G401 (cell line): ENCODE results near the gene COL21A1. TPM values are rescaled to one million over a fixed set of nuclear protein-coding genes. Genes with fewer than 3 reads are reported as not detected.
"Not testable (repeated sequence)": the region's sequence is repeated elsewhere in the genome, so short reads cannot be mapped to it uniquely, and the experiment has no call there.

Experiments
- DNase-seq: peaks from one replicate; pipeline ENCODE4 v3.0.0-alpha.2; 2015; ENCODE audit warnings: low spot score
- in situ Hi-C: cut with HindIII; loops from 2 replicates; pipeline ENCODE4 v1.10.0; 2016; ENCODE audit warnings: low sequenced_read_pairs, mixed read lengths
- total RNA-seq: library from RNA; depleted of rRNA; stranded (reverse); fragments of >200 nt; shearing (Covaris generic); gene quantifications from 2 replicates; pipeline ENCODE4 v1.2.3, GENCODE V29; 2014

Gene COL21A1
- total RNA-seq, 1 experiment from 2014 or later, result not detected

DNA sequence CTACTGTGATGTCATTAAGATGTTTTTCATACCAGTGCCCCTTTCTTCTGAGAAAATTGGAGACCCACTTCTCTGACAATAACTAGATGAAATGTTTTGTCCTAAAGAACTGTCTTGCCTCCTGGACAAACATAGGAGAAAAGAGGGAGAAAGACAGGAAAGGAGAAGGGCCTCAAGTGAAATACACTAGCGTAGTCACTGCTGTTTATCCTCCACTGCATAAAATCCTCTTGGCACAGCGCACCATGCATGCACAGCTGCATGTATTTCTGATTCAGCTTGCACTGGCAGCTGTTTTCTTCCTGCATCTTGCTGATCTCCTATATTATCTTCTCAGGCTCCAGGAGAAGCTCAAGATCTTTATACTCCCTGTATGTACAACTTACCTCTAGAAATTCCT lies 214.0 kb downstream of the COL21A1 start:
- no peak for DNase-seq
- in situ Hi-C loops, result no loop called here

GRCh38 chr6:56032715-56033260 lies 214.6 kb downstream of the COL21A1 start:
- in situ Hi-C loops, result no loop called here
- DNase-seq, result no peak

GRCh38 chr6:56027865-56028264 lies 219.5 kb downstream of the COL21A1 start:
- in situ Hi-C loops, result no loop called here
- no peak for DNase-seq

GRCh38 chr6:56026455-56027180 lies 220.8 kb downstream of the COL21A1 start:
- in situ Hi-C loops, result no loop called here
- DNase-seq, result no peak

GRCh38 chr6:56025795-56026194 lies 221.6 kb downstream of the COL21A1 start:
- DNase-seq, result no peak
- in situ Hi-C loops, result no loop called here

- in situ Hi-C loops, result no loop called here
- no peak for DNase-seq
Observed at GRCh38 chr6:56024931-56025330, 222.4 kb downstream of the COL21A1 start.

DNA sequence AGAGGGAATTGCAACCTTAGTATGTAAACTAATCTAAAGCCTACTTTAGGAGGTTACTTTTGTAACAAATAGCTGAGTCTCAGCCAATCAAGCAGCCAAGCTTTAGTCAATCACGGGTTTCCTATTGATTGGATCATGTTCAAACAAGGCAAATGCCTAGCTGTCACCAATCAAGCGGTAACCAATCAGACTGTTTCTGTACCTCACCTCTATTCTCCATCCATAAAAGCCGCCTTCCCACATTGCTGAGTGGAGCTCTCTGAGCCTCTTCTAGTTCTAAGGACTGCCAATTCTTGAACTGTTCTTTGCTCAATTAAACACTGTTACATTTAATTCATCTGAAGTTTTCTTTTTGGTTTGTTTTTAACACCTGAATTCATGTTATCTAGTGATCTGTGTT lies 223.6 kb downstream of the COL21A1 start:
- in situ Hi-C loops, result no loop called here

GRCh38 chr6:56022678-56023077 lies 224.7 kb downstream of the COL21A1 start:
- DNase-seq, result no peak
- in situ Hi-C loops, result no loop called here

More for the DNA sequence above, 223.6 kb downstream of the COL21A1 start:
- no peak for DNase-seq

DNA sequence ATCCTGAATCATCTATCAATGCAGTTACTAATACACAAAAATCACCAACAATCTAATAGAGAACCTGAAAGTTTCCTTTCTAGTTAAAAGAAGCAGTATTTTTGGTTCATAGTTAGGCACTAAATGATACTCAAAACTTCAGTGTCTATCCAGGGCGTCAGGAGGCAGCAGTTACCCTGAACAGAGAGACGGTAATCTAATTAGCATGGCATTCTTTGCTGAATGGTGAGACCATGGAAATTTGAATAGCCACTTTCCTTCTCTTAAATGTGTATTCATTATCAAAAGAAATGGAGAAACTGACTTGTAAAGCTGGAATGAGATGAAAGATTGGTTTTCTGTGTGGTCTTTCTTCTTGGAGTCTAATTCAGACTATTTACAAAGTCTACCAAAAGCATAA lies 225.4 kb downstream of the COL21A1 start:
- in situ Hi-C loops, result no loop called here
- DNase-seq, result no peak

DNA sequence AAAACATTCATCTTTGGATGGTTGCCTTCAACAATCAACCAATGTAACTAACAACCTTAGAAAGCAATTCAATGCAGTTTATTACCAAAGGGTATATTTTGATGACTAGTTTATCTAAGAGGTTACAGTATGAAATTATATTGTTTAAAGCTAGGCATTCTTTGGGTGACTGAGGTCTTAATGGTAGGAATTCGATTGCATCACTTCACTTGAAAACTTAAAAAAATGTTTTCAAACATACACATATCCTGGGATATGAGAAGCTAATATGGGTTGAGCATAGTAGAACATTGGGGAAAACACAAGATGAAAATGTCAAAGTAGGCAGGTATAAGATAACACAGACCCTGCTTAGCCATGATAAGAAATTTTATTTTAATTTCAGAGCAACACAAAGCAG lies 227.4 kb downstream of the COL21A1 start:
- no peak for DNase-seq
- in situ Hi-C loops, result no loop called here

GRCh38 chr6:56017198-56017597 lies 230.2 kb downstream of the COL21A1 start:
- in situ Hi-C loops, result no loop called here
- no peak for DNase-seq

DNA sequence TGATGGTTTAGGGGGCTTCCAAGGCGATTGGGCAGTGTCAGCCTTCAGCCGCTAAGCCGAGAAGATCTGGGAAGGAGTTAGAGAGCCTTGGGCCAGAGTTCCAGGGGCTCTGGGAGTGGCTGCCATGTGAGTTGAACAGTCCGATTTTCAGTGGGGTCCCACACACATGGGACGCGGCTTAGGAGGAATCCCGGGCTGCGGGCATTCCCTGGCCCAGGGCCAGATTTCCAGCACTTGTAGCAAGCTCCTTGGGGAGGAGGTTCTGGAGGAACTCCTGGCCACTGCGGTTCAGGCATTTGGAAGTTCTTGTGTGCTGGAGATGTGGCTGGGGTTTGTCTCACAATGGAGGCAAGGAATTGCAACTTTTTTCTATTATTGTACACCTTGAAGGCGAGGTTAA lies 233.3 kb downstream of the COL21A1 start:
- in situ Hi-C loops, DNase-seq: not testable (repeated sequence)

DNA sequence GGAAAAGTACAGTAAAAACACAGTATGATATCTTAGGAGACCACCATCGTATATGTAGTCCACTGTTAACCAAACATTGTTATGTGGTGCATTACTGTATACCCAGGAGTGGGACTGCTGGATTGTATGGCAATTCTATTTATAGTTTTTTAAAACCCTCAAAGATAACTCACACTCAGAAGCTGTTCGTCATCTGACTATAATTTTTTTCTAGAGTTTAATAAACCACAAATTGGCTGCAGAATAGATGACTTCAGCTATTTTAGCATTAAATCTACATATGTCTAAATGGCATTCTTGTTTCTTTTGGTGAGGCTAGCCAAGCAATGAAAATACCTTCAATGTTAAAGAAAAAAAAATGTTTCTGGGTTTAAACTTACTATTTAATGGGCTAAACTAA lies 237.7 kb downstream of the COL21A1 start:
- DNase-seq, result no peak
- in situ Hi-C loops, result no loop called here
